ENCODE data around the gene IFNA16.
A peak's percentile ranks its signal among the peaks of the same experiment; 100 is the strongest.
"Not testable (repeated sequence)": the region's sequence is repeated elsewhere in the genome, so short reads cannot be mapped to it uniquely, and the experiment has no call there.

IFNA16 gene

GRCh38 chr9:21217211-21217610 lies at the start of gene IFNA16:
TSS of gene IFNA16 (minus strand) at chr9:21217311. CDS start at chr9:21217305, 6 bp downstream.
- not testable (repeated sequence) for H3K9ac ChIP-seq (ENCODE audit: insufficient read length); H3K9me3 ChIP-seq (ENCODE audit: low read depth, low read length); H3K4me3 ChIP-seq; DNase-seq (ENCODE audit: low read depth, low spot score); H3K27ac ChIP-seq; H3K36me3 ChIP-seq (ENCODE audit: insufficient read depth, low read length)

- Histone ChIP-seq H3K4me3 (no peak overlapping the region), H3K27ac (no peak overlapping the region), H3K9ac (ENCODE audit: insufficient read length) (no peak overlapping the region), H3K9me3 (ENCODE audit: low read depth, low read length) (no peaks in the 10 kb centered on the region), H3K36me3 (ENCODE audit: insufficient read depth, low read length) (no peaks in the 10 kb centered on the region)
- no peak for TF ChIP-seq POLR2AphosphoS5 (IDR thresholded peaks at IDR 0.05; ENCODE audit: borderline replicate concordance, low read depth, low read length)
- TF ChIP-seq FOXP2 (optimal IDR thresholded peaks at IDR 0.05; ENCODE audit: control extremely low read depth, extremely low read length, insufficient read depth): no peak
- no peak for TF ChIP-seq EZH2 (IDR thresholded peaks at IDR 0.05)
- DNase-seq (ENCODE audit: low read depth, low spot score): no peak
Observed at GRCh38 chr9:21265421-21266189, 48.5 kb upstream of the IFNA16 start.

- no peaks in the 10 kb centered on the region for H3K9me3 ChIP-seq (ENCODE audit: low read depth, low read length)
- no peak for DNase-seq (ENCODE audit: low read depth, low spot score)
- H3K9ac ChIP-seq (ENCODE audit: insufficient read length): no peak overlapping the region
- H3K36me3 ChIP-seq (ENCODE audit: insufficient read depth, low read length): no peaks in the 10 kb centered on the region
- H3K27ac ChIP-seq: no peak overlapping the region
- no peak overlapping the region for H3K4me3 ChIP-seq
- TF ChIP-seq POLR2AphosphoS5 (IDR thresholded peaks at IDR 0.05; ENCODE audit: borderline replicate concordance, low read depth, low read length) (no peak), FOXP2 (optimal IDR thresholded peaks at IDR 0.05; ENCODE audit: control extremely low read depth, extremely low read length, insufficient read depth) (no peak), EZH2 (IDR thresholded peaks at IDR 0.05) (no peak)
Observed at GRCh38 chr9:21255538-21256212, 38.6 kb upstream of the IFNA16 start.

GRCh38 chr9:21252721-21253547 lies 35.8 kb upstream of the IFNA16 start:
- TF ChIP-seq POLR2AphosphoS5 (IDR thresholded peaks at IDR 0.05; ENCODE audit: borderline replicate concordance, low read depth, low read length): no peak
- TF ChIP-seq EZH2 (IDR thresholded peaks at IDR 0.05): no peak
- TF ChIP-seq FOXP2 (optimal IDR thresholded peaks at IDR 0.05; ENCODE audit: control extremely low read depth, extremely low read length, insufficient read depth): no peak
- no peak overlapping the region for H3K9ac ChIP-seq (ENCODE audit: insufficient read length)
- peak; percentile 48 for DNase-seq (ENCODE audit: low read depth, low spot score)
- H3K9me3 ChIP-seq (ENCODE audit: low read depth, low read length): no peaks in the 10 kb centered on the region
- H3K36me3 ChIP-seq (ENCODE audit: insufficient read depth, low read length): no peaks in the 10 kb centered on the region
- no peak overlapping the region for H3K27ac ChIP-seq
- peak overlapping the region; percentile 63 for H3K4me3 ChIP-seq

GRCh38 chr9:21251638-21252037 lies 34.5 kb upstream of the IFNA16 start:
- Histone ChIP-seq H3K9me3 (ENCODE audit: low read depth, low read length) (no peaks in the 10 kb centered on the region), H3K4me3 (no peak overlapping the region), H3K36me3 (ENCODE audit: insufficient read depth, low read length) (no peaks in the 10 kb centered on the region), H3K9ac (ENCODE audit: insufficient read length) (no peak overlapping the region), H3K27ac (no peak overlapping the region)
- no peak for DNase-seq (ENCODE audit: low read depth, low spot score)
- TF ChIP-seq POLR2AphosphoS5 (IDR thresholded peaks at IDR 0.05; ENCODE audit: borderline replicate concordance, low read depth, low read length): no peak
- no peak for TF ChIP-seq EZH2 (IDR thresholded peaks at IDR 0.05)
- no peak for TF ChIP-seq FOXP2 (optimal IDR thresholded peaks at IDR 0.05; ENCODE audit: control extremely low read depth, extremely low read length, insufficient read depth)

GRCh38 chr9:21251190-21251589 lies 34.1 kb upstream of the IFNA16 start:
- no peak for TF ChIP-seq POLR2AphosphoS5 (IDR thresholded peaks at IDR 0.05; ENCODE audit: borderline replicate concordance, low read depth, low read length)
- TF ChIP-seq FOXP2 (optimal IDR thresholded peaks at IDR 0.05; ENCODE audit: control extremely low read depth, extremely low read length, insufficient read depth): no peak
- TF ChIP-seq EZH2 (IDR thresholded peaks at IDR 0.05): no peak
- H3K9ac ChIP-seq (ENCODE audit: insufficient read length): no peak overlapping the region
- no peak for DNase-seq (ENCODE audit: low read depth, low spot score)
- H3K27ac ChIP-seq: no peak overlapping the region
- no peaks in the 10 kb centered on the region for H3K36me3 ChIP-seq (ENCODE audit: insufficient read depth, low read length)
- H3K4me3 ChIP-seq: no peak overlapping the region
- no peaks in the 10 kb centered on the region for H3K9me3 ChIP-seq (ENCODE audit: low read depth, low read length)

- no peak overlapping the region for H3K27ac ChIP-seq
- DNase-seq (ENCODE audit: low read depth, low spot score): no peak
- no peaks in the 10 kb centered on the region for H3K36me3 ChIP-seq (ENCODE audit: insufficient read depth, low read length)
- no peak overlapping the region for H3K9ac ChIP-seq (ENCODE audit: insufficient read length)
- H3K4me3 ChIP-seq: no peak overlapping the region
- no peaks in the 10 kb centered on the region for H3K9me3 ChIP-seq (ENCODE audit: low read depth, low read length)
- TF ChIP-seq FOXP2 (optimal IDR thresholded peaks at IDR 0.05; ENCODE audit: control extremely low read depth, extremely low read length, insufficient read depth) (no peak), EZH2 (IDR thresholded peaks at IDR 0.05) (no peak), POLR2AphosphoS5 (IDR thresholded peaks at IDR 0.05; ENCODE audit: borderline replicate concordance, low read depth, low read length) (no peak)
Observed at GRCh38 chr9:21244836-21245235, 27.7 kb upstream of the IFNA16 start.

- Histone ChIP-seq H3K4me3 (no peak within 1 kb of the TSS), H3K9ac (ENCODE audit: insufficient read length) (no peak within 1 kb of the TSS), H3K36me3 (ENCODE audit: insufficient read depth, low read length) (no peaks in the 10 kb centered on the region), H3K9me3 (ENCODE audit: low read depth, low read length) (no peaks in the 10 kb centered on the region), H3K27ac (no peak within 1 kb of the TSS)
- no peak for DNase-seq (ENCODE audit: low read depth, low spot score)
- TF ChIP-seq EZH2 (IDR thresholded peaks at IDR 0.05) (no peak), FOXP2 (optimal IDR thresholded peaks at IDR 0.05; ENCODE audit: control extremely low read depth, extremely low read length, insufficient read depth) (no peak), POLR2AphosphoS5 (IDR thresholded peaks at IDR 0.05; ENCODE audit: borderline replicate concordance, low read depth, low read length) (no peak)
Observed at GRCh38 chr9:21239911-21240310, 22.8 kb upstream of the IFNA16 start, which contains the start of gene IFNA14. TSS of gene IFNA14 (minus strand) at chr9:21240005. CDS start at chr9:21239935, 70 bp downstream.

- H3K4me3 ChIP-seq; H3K36me3 ChIP-seq (ENCODE audit: insufficient read depth, low read length); H3K9me3 ChIP-seq (ENCODE audit: low read depth, low read length); H3K27ac ChIP-seq; H3K9ac ChIP-seq (ENCODE audit: insufficient read length); DNase-seq (ENCODE audit: low read depth, low spot score): not testable (repeated sequence)
Observed at GRCh38 chr9:21236360-21236714, 19.2 kb upstream of the IFNA16 start.

- H3K9ac ChIP-seq (ENCODE audit: insufficient read length); H3K4me3 ChIP-seq; H3K36me3 ChIP-seq (ENCODE audit: insufficient read depth, low read length); H3K27ac ChIP-seq; H3K9me3 ChIP-seq (ENCODE audit: low read depth, low read length): not testable (repeated sequence)
- peak; percentile 2 for DNase-seq (ENCODE audit: low read depth, low spot score)
Observed at GRCh38 chr9:21235468-21236359, 18.6 kb upstream of the IFNA16 start.

Data from SK-N-MC (cell line).